ENCODE results near the gene AASS.

DNA sequence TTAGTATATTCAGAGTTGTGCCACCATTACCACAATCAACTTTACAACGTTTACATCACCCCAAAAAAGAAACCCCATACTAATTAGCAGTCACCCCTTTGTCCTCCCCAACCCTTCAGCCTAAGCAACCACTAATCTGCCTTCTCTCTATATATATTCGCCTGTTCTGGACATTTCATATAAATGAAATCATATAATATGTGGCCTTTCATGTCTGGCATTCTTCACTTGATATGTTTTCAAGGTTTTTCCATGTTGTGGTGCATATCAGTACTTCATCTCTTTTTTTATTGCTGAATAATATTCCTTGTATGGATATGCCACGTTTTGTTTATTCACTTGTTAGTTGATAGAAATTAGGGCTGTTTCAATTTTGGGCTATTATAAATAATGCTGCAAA lies 70.4 kb downstream of the AASS start:
- TF ChIP-seq, protein P1, sequence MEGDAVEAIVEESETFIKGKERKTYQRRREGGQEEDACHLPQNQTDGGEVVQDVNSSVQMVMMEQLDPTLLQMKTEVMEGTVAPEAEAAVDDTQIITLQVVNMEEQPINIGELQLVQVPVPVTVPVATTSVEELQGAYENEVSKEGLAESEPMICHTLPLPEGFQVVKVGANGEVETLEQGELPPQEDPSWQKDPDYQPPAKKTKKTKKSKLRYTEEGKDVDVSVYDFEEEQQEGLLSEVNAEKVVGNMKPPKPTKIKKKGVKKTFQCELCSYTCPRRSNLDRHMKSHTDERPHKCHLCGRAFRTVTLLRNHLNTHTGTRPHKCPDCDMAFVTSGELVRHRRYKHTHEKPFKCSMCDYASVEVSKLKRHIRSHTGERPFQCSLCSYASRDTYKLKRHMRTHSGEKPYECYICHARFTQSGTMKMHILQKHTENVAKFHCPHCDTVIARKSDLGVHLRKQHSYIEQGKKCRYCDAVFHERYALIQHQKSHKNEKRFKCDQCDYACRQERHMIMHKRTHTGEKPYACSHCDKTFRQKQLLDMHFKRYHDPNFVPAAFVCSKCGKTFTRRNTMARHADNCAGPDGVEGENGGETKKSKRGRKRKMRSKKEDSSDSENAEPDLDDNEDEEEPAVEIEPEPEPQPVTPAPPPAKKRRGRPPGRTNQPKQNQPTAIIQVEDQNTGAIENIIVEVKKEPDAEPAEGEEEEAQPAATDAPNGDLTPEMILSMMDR (IDR thresholded peaks at IDR 0.05) = no peak
- no peak for TF ChIP-seq POLR2A (IDR thresholded peaks at IDR 0.05)

Data from thyroid gland (tissue), 4 donors.